H9 (cell line): Measurements from ENCODE around the gene OAF. TPM values are rescaled to one million over a fixed set of nuclear protein-coding genes. Genes with fewer than 3 reads are reported as not detected.
A peak's percentile ranks its signal among the peaks of the same experiment; 100 is the strongest.

Source experiments
- DNase-seq: peaks from one replicate; pipeline ENCODE4 v3.0.0-alpha.2; 2017
- H2AFZ ChIP-seq: one replicate; pipeline ENCODE4 v1.6.1; 2013; ENCODE audit warnings: mild to moderate bottlenecking, low read length, control low read depth, moderate library complexity
- H2AK5ac ChIP-seq: 2 replicates; pipeline ENCODE4 v1.6.1; 2013; ENCODE audit warnings: low read length, control low read depth, mixed read lengths; ENCODE audit not compliant: insufficient read length
- H2BK120ac ChIP-seq: one replicate; pipeline ENCODE4 v1.6.1; 2013; ENCODE audit warnings: low read depth, mild to moderate bottlenecking, low read length, control low read depth, inconsistent platforms; ENCODE audit not compliant: poor library complexity, severe bottlenecking
- H2BK12ac ChIP-seq: 2 replicates; pipeline ENCODE4 v1.6.1; 2013; ENCODE audit warnings: low read length, control low read depth, mixed read lengths, low read depth; ENCODE audit not compliant: insufficient read length
- H2BK15ac ChIP-seq: 2 replicates; pipeline ENCODE4 v1.6.1; 2013; ENCODE audit warnings: low read depth, low read length, control low read depth
- H2BK20ac ChIP-seq: one replicate; pipeline ENCODE4 v1.6.1; 2013; ENCODE audit warnings: low read depth, mild to moderate bottlenecking, low read length, control low read depth, inconsistent platforms; ENCODE audit not compliant: poor library complexity, severe bottlenecking
- H2BK5ac ChIP-seq: 2 replicates; pipeline ENCODE4 v1.6.1; 2013; ENCODE audit warnings: low read length, control low read depth, mixed read lengths; ENCODE audit not compliant: insufficient read length
- H3K14ac ChIP-seq: 2 replicates; pipeline ENCODE4 v1.6.1; 2013; ENCODE audit warnings: low read length, control low read depth; ENCODE audit not compliant: insufficient read depth
- H3K18ac ChIP-seq: 2 replicates; pipeline ENCODE4 v1.6.1; 2013; ENCODE audit warnings: low read depth, mild to moderate bottlenecking, mixed read lengths, low read length, control low read depth; ENCODE audit not compliant: insufficient read length
- H3K23ac ChIP-seq: 2 replicates; pipeline ENCODE4 v1.6.1; 2013; ENCODE audit warnings: low read length, control low read depth, mixed read lengths, low read depth; ENCODE audit not compliant: insufficient read length
- H3K23me2 ChIP-seq: 2 replicates; pipeline ENCODE4 v1.6.1; 2013; ENCODE audit warnings: low read depth, mild to moderate bottlenecking, mixed read lengths, low read length, control low read depth; ENCODE audit not compliant: insufficient read length, poor library complexity, severe bottlenecking
- H3K27ac ChIP-seq: 2 replicates; pipeline ENCODE4 v1.5.1; 2013; ENCODE audit warnings: low read length, control low read depth, mixed read lengths, low read depth; ENCODE audit not compliant: insufficient read length
- H3K27me3 ChIP-seq: 2 replicates; pipeline ENCODE4 v1.6.1; 2013; ENCODE audit warnings: low read length, control low read depth, inconsistent platforms; ENCODE audit not compliant: insufficient read depth
- H3K4ac ChIP-seq: 2 replicates; pipeline ENCODE4 v1.6.1; 2013; ENCODE audit warnings: low read depth, mild to moderate bottlenecking, control low read depth, inconsistent platforms, low read length, moderate library complexity
- H3K4me1 ChIP-seq: 2 replicates; pipeline ENCODE4 v1.6.1; 2013; ENCODE audit warnings: low read length, control low read depth, inconsistent platforms; ENCODE audit not compliant: insufficient read depth
- H3K4me2 ChIP-seq: 2 replicates; pipeline ENCODE4 v1.6.1; 2013; ENCODE audit warnings: low read length, control low read depth, mixed read lengths; ENCODE audit not compliant: insufficient read length, insufficient read depth
- H3K56ac ChIP-seq: 2 replicates; pipeline ENCODE4 v1.6.1; 2013; ENCODE audit warnings: low read depth, mild to moderate bottlenecking, mixed read lengths, low read length, control low read depth; ENCODE audit not compliant: insufficient read length
- H3K79me1 ChIP-seq: 2 replicates; pipeline ENCODE4 v1.6.1; 2013; ENCODE audit warnings: low read depth, mild to moderate bottlenecking, moderate library complexity, low read length, control low read depth, inconsistent platforms; ENCODE audit not compliant: insufficient read depth, poor library complexity, severe bottlenecking
- H3K79me2 ChIP-seq: 2 replicates; pipeline ENCODE4 v1.6.1; 2013; ENCODE audit warnings: low read length, control low read depth, inconsistent platforms; ENCODE audit not compliant: insufficient read depth
- H3K9ac ChIP-seq: 2 replicates; pipeline ENCODE4 v1.6.1; 2013; ENCODE audit warnings: low read length, control low read depth, mixed read lengths; ENCODE audit not compliant: insufficient read length; ENCODE audit errors: extremely low read depth
- H3K9me3 ChIP-seq: one replicate; pipeline ENCODE4 v1.6.1; 2013; ENCODE audit warnings: low read depth, low read length, inconsistent platforms; ENCODE audit not compliant: control insufficient read depth
- H3T11ph ChIP-seq: one replicate; pipeline ENCODE4 v1.6.1; 2013; ENCODE audit warnings: mild to moderate bottlenecking, low read length, control low read depth, inconsistent platforms
- H4K20me1 ChIP-seq: one replicate; pipeline ENCODE4 v1.6.1; 2013; ENCODE audit not compliant: control insufficient read depth, insufficient read length, insufficient read depth
- H4K5ac ChIP-seq: 2 replicates; pipeline ENCODE4 v1.6.1; 2013; ENCODE audit warnings: low read depth, mild to moderate bottlenecking, mixed read lengths, low read length, control low read depth; ENCODE audit not compliant: insufficient read length
- H4K8ac ChIP-seq: replicated peaks from 2 replicates; pipeline ENCODE4 v1.6.1; 2013; ENCODE audit warnings: low read length, control low read depth, mixed read lengths, low read depth; ENCODE audit not compliant: insufficient read length
- H4K91ac ChIP-seq: 2 replicates; pipeline ENCODE4 v1.6.1; 2013; ENCODE audit warnings: low read depth, mild to moderate bottlenecking, moderate library complexity, mixed read lengths, low read length, control low read depth; ENCODE audit not compliant: insufficient read length
- H3K27ac Mint-ChIP-seq, 3 experiments: 2 replicates in 2 of 3; 3 replicates in 1 of 3; pipeline ENCODE4 v1.8.0; 2020 to 2021; ENCODE audit warnings: mixed read lengths in 3 of 3, mild to moderate bottlenecking in 1 of 3, moderate library complexity in 1 of 3
- H3K27me3 Mint-ChIP-seq: 2 replicates; pipeline ENCODE4 v1.8.0; 2021; ENCODE audit warnings: low read depth, mild to moderate bottlenecking, moderate library complexity, mixed read lengths
- H3K36me3 Mint-ChIP-seq, 3 experiments: 2 replicates in 2 of 3; 3 replicates in 1 of 3; pipeline ENCODE4 v1.8.0; 2020 to 2021; ENCODE audit warnings: low read depth in 3 of 3, mixed read lengths in 3 of 3; ENCODE audit not compliant: insufficient read depth in 1 of 3
- H3K4me1 Mint-ChIP-seq, 2 experiments: 2 replicates each; pipeline ENCODE4 v1.8.0; 2020; ENCODE audit warnings: mixed read lengths in 2 of 2
- H3K4me3 Mint-ChIP-seq, 2 experiments: 2 replicates in 1 of 2; 3 replicates in 1 of 2; pipeline ENCODE4 v1.8.0; 2020 to 2021; ENCODE audit warnings: mild to moderate bottlenecking in 2 of 2, mixed read lengths in 2 of 2, moderate library complexity in 1 of 2
- H3K9me3 Mint-ChIP-seq, 2 experiments: 2 replicates in 1 of 2; 3 replicates in 1 of 2; pipeline ENCODE4 v1.8.0; 2020; ENCODE audit warnings: mild to moderate bottlenecking in 2 of 2, mixed read lengths in 2 of 2, moderate library complexity in 1 of 2
- CTCF ChIP-seq: fragments of 200-600 bp; sonication (generic); conservative IDR thresholded peaks from 3 replicates; pipeline ENCODE4 v1.8.0; 2021; ENCODE audit warnings: antibody characterized with exemption, mild to moderate bottlenecking
- total RNA-seq: library from RNA; stranded (reverse); gene quantifications from 2 replicates; pipeline ENCODE4 v1.2.1, GENCODE V29; 2021

OAF gene
- total RNA-seq, 1 experiment from 2014 or later, result 1.1 TPM

- TF ChIP-seq CTCF, result no peak
- Mint-ChIP-seq H3K4me3 (no peak overlapping the region), H3K9me3 (no peaks in the 10 kb centered on the region), H3K27ac (peak overlapping the region in 1 of 3 experiments; percentile 42; a peak in 2 of 7 replicates), H3K36me3 (no peaks in the 10 kb centered on the region), H3K27me3 (peaks cover 32% of the 10 kb centered on the region), H3K4me1 (peaks cover 43 to 47% of the 10 kb centered on the region in 2 experiments)
- Histone ChIP-seq H3K56ac (no peak overlapping the region), H3T11ph (no peak overlapping the region), H3K4ac (no peak overlapping the region), H3K9me3 (no peaks in the 10 kb centered on the region), H3K4me1 (peaks cover 3% of the 10 kb centered on the region; the same call in 1 of the 2 replicates), H3K14ac (no peak overlapping the region), H2BK5ac (no peak overlapping the region), H4K20me1 (no peaks in the 10 kb centered on the region), H2AK5ac (no peak overlapping the region), H3K23ac (no peak overlapping the region), H2BK12ac (no peak overlapping the region), H3K79me2 (no peaks in the 10 kb centered on the region), H4K91ac (no peak overlapping the region), H4K8ac (no peak overlapping the region), H3K79me1 (no peaks in the 10 kb centered on the region), H3K27me3 (no peaks in the 10 kb centered on the region; the same call in 1 of the 2 replicates), H3K4me2 (no peak overlapping the region), H3K27ac (no peak overlapping the region), H2BK15ac (no peak overlapping the region), H3K23me2 (no peaks in the 10 kb centered on the region), H2AFZ (no peak overlapping the region), H3K9ac (no peak overlapping the region), H3K18ac (no peak overlapping the region), H2BK20ac (no peak overlapping the region), H4K5ac (no peak overlapping the region), H2BK120ac (no peak overlapping the region)
- no peak for DNase-seq
Measured at GRCh38 chr11:120261321-120261720, 50.5 kb downstream of the OAF start.
